Liver (tissue), 9 donors: ENCODE measurements around the gene RMRP. TPM values are rescaled to one million over a fixed set of nuclear protein-coding genes. Genes with fewer than 3 reads are reported as not detected.

ENCODE experiments used
- DNase-seq: peaks from one replicate; pipeline ENCODE4 v3.0.0-alpha.2; 2017; ENCODE audit warnings: low spot score
- H3K27ac ChIP-seq, 2 donors: one replicate each; pipeline ENCODE4 v1.7.0; 2013; ENCODE audit warnings: inconsistent platforms in 2 of 2, low read length in 2 of 2, control low read depth in 1 of 2, low read depth in 1 of 2, mild to moderate bottlenecking in 1 of 2
- H3K27me3 ChIP-seq, 4 donors: one replicate each; pipeline versions ENCODE4 v1.6.1 to v1.7.0; 2013; ENCODE audit warnings: low read length in 3 of 4, inconsistent platforms in 1 of 4, mild to moderate bottlenecking in 1 of 4, moderate library complexity in 1 of 4; ENCODE audit not compliant: control insufficient read depth in 4 of 4, insufficient read depth in 4 of 4
- H3K36me3 ChIP-seq, 4 donors: one replicate each; pipeline versions ENCODE4 v1.6.1 to v1.7.0; 2013; ENCODE audit warnings: low read length in 3 of 4, mild to moderate bottlenecking in 3 of 4, low read depth in 1 of 4, moderate library complexity in 1 of 4; ENCODE audit not compliant: control insufficient read depth in 4 of 4, insufficient read depth in 3 of 4
- H3K4me1 ChIP-seq, 4 donors: one replicate each; pipeline versions ENCODE4 v1.6.1 to v1.7.0; 2013; ENCODE audit warnings: low read length in 3 of 4, mild to moderate bottlenecking in 3 of 4, moderate library complexity in 1 of 4; ENCODE audit not compliant: control insufficient read depth in 4 of 4, insufficient read depth in 4 of 4
- H3K4me3 ChIP-seq, 3 donors: one replicate each; pipeline versions ENCODE4 v1.6.1 to v1.7.0; 2013; ENCODE audit warnings: low read length in 3 of 3, control low read depth in 1 of 3, low read depth in 1 of 3, mild to moderate bottlenecking in 1 of 3
- H3K9ac ChIP-seq, 2 donors: one replicate each; pipeline ENCODE4 v1.7.0; 2013; ENCODE audit warnings: low read length in 2 of 2, mild to moderate bottlenecking in 2 of 2, moderate library complexity in 2 of 2, control low read depth in 1 of 2, low read depth in 1 of 2
- H3K9me3 ChIP-seq, 4 donors: one replicate each; pipeline versions ENCODE4 v1.6.1 to v1.7.0; 2013; ENCODE audit warnings: low read length in 3 of 4; ENCODE audit not compliant: control insufficient read depth in 4 of 4
- EGR1 ChIP-seq, 2 donors: IDR thresholded peaks; 2 replicates each; pipeline ENCODE4 v1.6.1; 2016 to 2018; ENCODE audit warnings: antibody characterized with exemption in 2 of 2, low read depth in 2 of 2
- FOXA1 ChIP-seq: IDR thresholded peaks from 2 replicates; pipeline ENCODE4 v1.6.1; 2016; ENCODE audit warnings: antibody characterized with exemption
- GABPA ChIP-seq, 2 donors: IDR thresholded peaks in 1 of 2; conservative IDR thresholded peaks in 1 of 2; 2 replicates each; pipeline ENCODE4 v1.6.1; 2016; ENCODE audit warnings: antibody characterized with exemption in 2 of 2, mild to moderate bottlenecking in 1 of 2, moderate library complexity in 1 of 2
- JUND ChIP-seq, 2 donors: IDR thresholded peaks; 2 replicates each; pipeline ENCODE4 v1.6.1; 2016; ENCODE audit warnings: antibody characterized with exemption in 2 of 2
- NR2F2 ChIP-seq: IDR thresholded peaks from 2 replicates; pipeline ENCODE4 v1.6.1; 2016; ENCODE audit warnings: antibody characterized with exemption
- RXRA ChIP-seq, 2 donors: IDR thresholded peaks; 2 replicates each; pipeline ENCODE4 v1.6.1; 2017 to 2018; ENCODE audit warnings: antibody characterized with exemption in 2 of 2, mild to moderate bottlenecking in 1 of 2
- TAF1 ChIP-seq: conservative IDR thresholded peaks from 2 replicates; pipeline ENCODE4 v1.6.1; 2016; ENCODE audit warnings: antibody characterized with exemption, mild to moderate bottlenecking
- YY1 ChIP-seq: IDR thresholded peaks from 2 replicates; pipeline ENCODE4 v1.6.1; 2016; ENCODE audit warnings: antibody characterized with exemption, mild to moderate bottlenecking
- WGBS: extraction: QIAGEN DNeasy Blood & Tissue Kit; methylation state at CpG from one replicate; pipeline ENCODE4 v1.1.7; 2013; 5-methylcytosine and 5-hydroxymethylcytosine counted together
- polyA plus RNA-seq, 2 donors: library from polyadenylated mRNA; stranded (reverse) in 1 of 2; unstranded in 1 of 2; fragments of 200-250 nt in 1 of 2; fragments of >200 nt in 1 of 2; fragmentation: Nextera tagmentation in 1 of 2; extraction: Ambion mirVana in 1 of 2; gene quantifications; one replicate each; pipeline versions ENCODE4 v1.2.1 to v1.2.3, GENCODE V29; 2013 to 2015
- total RNA-seq, 2 donors: library from RNA; depleted of rRNA; stranded (reverse); fragments of >200 nt; gene quantifications; one replicate each; pipeline ENCODE4 v1.2.3, GENCODE V29; 2014
- TF ChIP-seq, protein P1 (sequence below): IDR thresholded peaks from 2 replicates; pipeline ENCODE4 v1.6.1; 2016; ENCODE audit warnings: antibody characterized with exemption, mild to moderate bottlenecking
- TF ChIP-seq, protein P2 (sequence below): IDR thresholded peaks from 2 replicates; pipeline ENCODE4 v1.6.1; 2016; ENCODE audit warnings: antibody characterized with exemption
- TF ChIP-seq, protein P3 (sequence below): IDR thresholded peaks from 2 replicates; pipeline ENCODE4 v1.6.1; 2016; ENCODE audit warnings: antibody characterized with exemption
- donor health status: healthy.
- donor health status: healthy.
- donor health status: healthy.
- donor health status: healthy.
- donor health status: healthy.

Gene RMRP
- total and polyA plus RNA-seq, 4 donors, result 5.3 to 67,037 (median 2,677) TPM

DNA sequence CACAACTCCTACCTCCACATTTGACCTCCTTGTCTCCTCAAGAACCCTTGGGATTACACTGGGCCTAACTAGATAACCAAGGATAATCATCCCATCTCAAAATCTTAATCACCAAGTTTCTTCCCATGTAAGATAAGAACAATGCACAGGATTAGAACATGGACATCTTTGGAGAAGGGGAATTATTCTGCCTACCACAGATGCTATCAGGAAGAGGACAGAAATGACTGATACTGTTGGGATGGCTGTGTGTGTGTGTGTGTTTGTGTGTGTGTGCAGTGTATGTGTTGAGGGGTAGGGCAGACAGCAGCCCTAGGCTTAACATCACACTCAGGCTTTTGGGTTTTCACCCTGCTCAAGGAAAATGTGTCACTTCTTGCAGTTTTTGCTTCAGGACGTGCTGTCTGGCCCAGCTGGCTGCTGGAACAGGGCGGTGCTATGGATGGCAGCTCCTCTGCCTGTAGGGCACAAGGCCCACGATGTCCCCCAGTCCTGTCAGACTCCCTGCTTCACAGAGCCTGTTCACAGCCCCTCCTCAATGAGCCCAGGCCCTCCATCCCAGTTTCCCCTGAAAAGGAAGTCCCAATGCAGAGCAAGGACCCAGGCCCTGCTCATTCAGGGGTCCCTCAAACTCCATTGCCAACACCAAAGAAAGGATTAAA lies 23.7 kb upstream of the RMRP start:
- no peaks in the 10 kb centered on the region for H3K27me3 ChIP-seq
- TF ChIP-seq EGR1 (IDR thresholded peaks at IDR 0.05; ENCODE audit: low read depth in 2 of 2) (no peak), TAF1 (no peak), JUND (IDR thresholded peaks at IDR 0.05) (no peak), NR2F2 (no peak)
- TF ChIP-seq, protein P1, sequence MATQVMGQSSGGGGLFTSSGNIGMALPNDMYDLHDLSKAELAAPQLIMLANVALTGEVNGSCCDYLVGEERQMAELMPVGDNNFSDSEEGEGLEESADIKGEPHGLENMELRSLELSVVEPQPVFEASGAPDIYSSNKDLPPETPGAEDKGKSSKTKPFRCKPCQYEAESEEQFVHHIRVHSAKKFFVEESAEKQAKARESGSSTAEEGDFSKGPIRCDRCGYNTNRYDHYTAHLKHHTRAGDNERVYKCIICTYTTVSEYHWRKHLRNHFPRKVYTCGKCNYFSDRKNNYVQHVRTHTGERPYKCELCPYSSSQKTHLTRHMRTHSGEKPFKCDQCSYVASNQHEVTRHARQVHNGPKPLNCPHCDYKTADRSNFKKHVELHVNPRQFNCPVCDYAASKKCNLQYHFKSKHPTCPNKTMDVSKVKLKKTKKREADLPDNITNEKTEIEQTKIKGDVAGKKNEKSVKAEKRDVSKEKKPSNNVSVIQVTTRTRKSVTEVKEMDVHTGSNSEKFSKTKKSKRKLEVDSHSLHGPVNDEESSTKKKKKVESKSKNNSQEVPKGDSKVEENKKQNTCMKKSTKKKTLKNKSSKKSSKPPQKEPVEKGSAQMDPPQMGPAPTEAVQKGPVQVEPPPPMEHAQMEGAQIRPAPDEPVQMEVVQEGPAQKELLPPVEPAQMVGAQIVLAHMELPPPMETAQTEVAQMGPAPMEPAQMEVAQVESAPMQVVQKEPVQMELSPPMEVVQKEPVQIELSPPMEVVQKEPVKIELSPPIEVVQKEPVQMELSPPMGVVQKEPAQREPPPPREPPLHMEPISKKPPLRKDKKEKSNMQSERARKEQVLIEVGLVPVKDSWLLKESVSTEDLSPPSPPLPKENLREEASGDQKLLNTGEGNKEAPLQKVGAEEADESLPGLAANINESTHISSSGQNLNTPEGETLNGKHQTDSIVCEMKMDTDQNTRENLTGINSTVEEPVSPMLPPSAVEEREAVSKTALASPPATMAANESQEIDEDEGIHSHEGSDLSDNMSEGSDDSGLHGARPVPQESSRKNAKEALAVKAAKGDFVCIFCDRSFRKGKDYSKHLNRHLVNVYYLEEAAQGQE, result no peak
- TF ChIP-seq, protein P2, sequence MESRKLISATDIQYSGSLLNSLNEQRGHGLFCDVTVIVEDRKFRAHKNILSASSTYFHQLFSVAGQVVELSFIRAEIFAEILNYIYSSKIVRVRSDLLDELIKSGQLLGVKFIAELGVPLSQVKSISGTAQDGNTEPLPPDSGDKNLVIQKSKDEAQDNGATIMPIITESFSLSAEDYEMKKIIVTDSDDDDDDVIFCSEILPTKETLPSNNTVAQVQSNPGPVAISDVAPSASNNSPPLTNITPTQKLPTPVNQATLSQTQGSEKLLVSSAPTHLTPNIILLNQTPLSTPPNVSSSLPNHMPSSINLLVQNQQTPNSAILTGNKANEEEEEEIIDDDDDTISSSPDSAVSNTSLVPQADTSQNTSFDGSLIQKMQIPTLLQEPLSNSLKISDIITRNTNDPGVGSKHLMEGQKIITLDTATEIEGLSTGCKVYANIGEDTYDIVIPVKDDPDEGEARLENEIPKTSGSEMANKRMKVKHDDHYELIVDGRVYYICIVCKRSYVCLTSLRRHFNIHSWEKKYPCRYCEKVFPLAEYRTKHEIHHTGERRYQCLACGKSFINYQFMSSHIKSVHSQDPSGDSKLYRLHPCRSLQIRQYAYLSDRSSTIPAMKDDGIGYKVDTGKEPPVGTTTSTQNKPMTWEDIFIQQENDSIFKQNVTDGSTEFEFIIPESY, result no peak
- H3K4me3 ChIP-seq, result no peak overlapping the region
- no peak overlapping the region for H3K9ac ChIP-seq
- 82% methylated on average over 3 of the region's 3 CpGs for WGBS
- H3K36me3 ChIP-seq, result no peaks in the 10 kb centered on the region
- no peak overlapping the region for H3K27ac ChIP-seq
- no peaks in the 10 kb centered on the region for H3K4me1 ChIP-seq
- no peaks in the 10 kb centered on the region for H3K9me3 ChIP-seq
- no peak for DNase-seq

DNA sequence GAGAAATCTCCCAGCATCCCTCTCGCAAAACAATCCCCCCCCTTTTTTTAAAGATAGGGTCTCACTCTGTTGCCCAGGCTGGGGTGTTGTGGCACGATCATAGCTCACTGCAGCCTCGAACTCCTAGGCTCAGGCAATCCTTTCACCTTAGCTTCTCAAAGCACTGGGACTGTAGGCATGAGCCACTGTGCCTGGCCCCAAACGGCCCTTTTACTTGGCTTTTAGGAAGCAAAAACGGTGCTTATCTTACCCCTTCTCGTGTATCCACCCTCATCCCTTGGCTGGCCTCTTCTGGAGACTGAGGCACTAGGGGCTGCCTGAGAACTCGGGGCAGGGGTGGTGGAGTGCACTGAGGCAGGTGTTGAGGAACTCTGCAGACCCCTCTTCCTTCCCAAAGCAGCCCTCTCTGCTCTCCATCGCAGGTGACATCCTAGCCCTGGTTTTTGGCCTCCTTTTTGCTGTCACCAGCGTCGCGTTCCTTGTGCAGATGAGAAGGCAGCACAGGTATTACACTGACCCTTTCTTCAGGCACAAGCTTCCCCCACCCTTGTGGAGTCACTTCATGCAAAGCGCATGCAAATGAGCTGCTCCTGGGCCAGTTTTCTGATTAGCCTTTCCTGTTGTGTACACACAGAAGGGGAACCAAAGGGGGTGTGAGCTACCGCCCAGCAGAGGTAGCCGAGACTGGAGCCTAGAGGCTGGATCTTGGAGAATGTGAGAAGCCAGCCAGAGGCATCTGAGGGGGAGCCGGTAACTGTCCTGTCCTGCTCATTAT lies 22.7 kb upstream of the RMRP start:
- no peak overlapping the region for H3K4me3 ChIP-seq
- H3K4me1 ChIP-seq, result peaks cover 0 to 8% (median 6%) of the 10 kb centered on the region in 4 donors
- H3K9ac ChIP-seq, result no peak overlapping the region
- H3K36me3 ChIP-seq, result no peaks in the 10 kb centered on the region
- no peak overlapping the region for H3K27ac ChIP-seq
- H3K27me3 ChIP-seq, result no peaks in the 10 kb centered on the region
- no peaks in the 10 kb centered on the region for H3K9me3 ChIP-seq
- TF ChIP-seq GABPA (IDR thresholded peaks at IDR 0.05 in 1 of 2, conservative IDR thresholded peaks at IDR 0.05 in 1 of 2) (no peak), EGR1 (IDR thresholded peaks at IDR 0.05; ENCODE audit: low read depth in 2 of 2) (no peak), RXRA (IDR thresholded peaks at IDR 0.05) (no peak), JUND (IDR thresholded peaks at IDR 0.05) (no peak), FOXA1 (no peak), TAF1 (no peak), YY1 (no peak)
- TF ChIP-seq, protein P3, sequence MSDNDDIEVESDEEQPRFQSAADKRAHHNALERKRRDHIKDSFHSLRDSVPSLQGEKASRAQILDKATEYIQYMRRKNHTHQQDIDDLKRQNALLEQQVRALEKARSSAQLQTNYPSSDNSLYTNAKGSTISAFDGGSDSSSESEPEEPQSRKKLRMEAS, result no peak
- DNase-seq, result no peak
- WGBS, result 75% methylated on average over 15 of the region's 15 CpGs
